Spleen (tissue), 11 donors: ENCODE measurements around the gene SUMO3. TPM values are rescaled to one million over a fixed set of nuclear protein-coding genes. Genes with fewer than 3 reads are reported as not detected.
A peak's percentile ranks its signal among the peaks of the same experiment; 100 is the strongest.

Experiments
- DNase-seq: peaks from one replicate; pipeline ENCODE4 v3.0.0-alpha.2; 2020
- H3K27ac ChIP-seq, 8 donors: fragments of 200-600 bp; sonication (generic) in 7 of 8; 1 replicate in 4 of 8; 2 replicates in 4 of 8; pipeline versions ENCODE4 v1.5.0 to v1.8.0; 2016 to 2021; ENCODE audit warnings: inconsistent platforms in 4 of 8, mild to moderate bottlenecking in 4 of 8, moderate library complexity in 1 of 8
- H3K27me3 ChIP-seq, 7 donors: fragments of 200-600 bp; sonication (generic) in 6 of 7; replicated peaks in 1 of 7; 1 replicate in 4 of 7; 2 replicates in 3 of 7; pipeline versions ENCODE4 v1.5.0 to v1.8.0; 2016 to 2021; ENCODE audit warnings: inconsistent platforms in 3 of 7, mild to moderate bottlenecking in 1 of 7
- H3K36me3 ChIP-seq, 6 donors: fragments of 200-600 bp; sonication (generic) in 5 of 6; 1 replicate in 4 of 6; 2 replicates in 2 of 6; pipeline versions ENCODE4 v1.5.0 to v1.8.0; 2016 to 2021; ENCODE audit warnings: inconsistent platforms in 2 of 6
- H3K4me1 ChIP-seq, 6 donors: fragments of 200-600 bp; sonication (generic) in 5 of 6; 1 replicate in 3 of 6; 2 replicates in 3 of 6; pipeline versions ENCODE4 v1.5.0 to v1.8.0; 2016 to 2021; ENCODE audit warnings: inconsistent platforms in 3 of 6
- H3K4me3 ChIP-seq, 8 donors: fragments of 200-600 bp; sonication (generic) in 7 of 8; 1 replicate in 4 of 8; 2 replicates in 4 of 8; pipeline versions ENCODE4 v1.5.0 to v1.8.0; 2016 to 2021; ENCODE audit warnings: inconsistent platforms in 4 of 8, mild to moderate bottlenecking in 4 of 8, moderate library complexity in 2 of 8
- H3K9me3 ChIP-seq, 8 donors: fragments of 200-600 bp; sonication (generic) in 7 of 8; 1 replicate in 4 of 8; 2 replicates in 4 of 8; pipeline versions ENCODE4 v1.5.0 to v1.8.0; 2016 to 2021; ENCODE audit warnings: inconsistent platforms in 4 of 8
- POLR2A ChIP-seq, 3 donors: fragments of 450-650 bp; IDR thresholded peaks; one replicate each; pipeline ENCODE4 v1.5.1; 2017; ENCODE audit warnings: antibody characterized with exemption in 3 of 3, mild to moderate bottlenecking in 1 of 3
- POLR2AphosphoS5 ChIP-seq, 3 donors: sonication (generic); formaldehyde crosslinking; IDR thresholded peaks; one replicate each; pipeline ENCODE4 v1.5.1; 2017; ENCODE audit warnings: antibody characterized with exemption in 3 of 3
- WGBS, 5 donors: extraction: QIAGEN DNeasy Blood & Tissue Kit in 3 of 5; methylation state at CpG; one replicate each; pipeline versions ENCODE4 v1.1.5 to v1.1.7; 2013 to 2018; 5-methylcytosine and 5-hydroxymethylcytosine counted together
- intact Hi-C: fragments of 100-400 bp; cut with DNase I; formaldehyde crosslinking; loops from one replicate; pipeline ENCODE4 v1.15.0; 2023; ENCODE audit warnings: low total_unique reads
- polyA plus RNA-seq, 3 donors: library from polyadenylated mRNA; stranded (reverse); fragments of 200-250 nt; gene quantifications; one replicate each; pipeline ENCODE4 v1.2.1, GENCODE V29; 2013
- total RNA-seq, 7 donors: library from RNA; depleted of rRNA in 3 of 7; stranded (reverse); fragments of >200 nt in 3 of 7; fragmentation: NEBNext Ultra II Directional in 4 of 7; extraction: Animal tissue kit (Norgen Biotek cat#: 25700) in 4 of 7; gene quantifications; one replicate each; pipeline versions ENCODE4 v1.1.0 to v1.2.1, GENCODE V29; 2016 to 2021
- TF ChIP-seq, protein P1 (sequence below), 11 experiments: fragments of 200-600 bp in 7 of 11; fragments of 450-650 bp in 4 of 11; sonication (generic) in 4 of 11; IDR thresholded peaks in 8 of 11; conservative IDR thresholded peaks in 3 of 11; 1 replicate in 7 of 11; 2 replicates in 4 of 11; pipeline versions ENCODE4 v1.4.0 to v1.8.0; 2016 to 2021; ENCODE audit warnings: antibody characterized with exemption in 11 of 11, inconsistent platforms in 4 of 11, mild to moderate bottlenecking in 1 of 11
- donor health status: healthy with polysubstance abuse.
- donor health status: DM: no; HTN: no; CAD: no; lungs with moderate emphysema.
- donor health status: DM: no; HTN: no; CAD: no.
- donor health status: Bipolar disorder and iron deficiency.
- donor health status: healthy.
- donor health status: DM: no; HTN: no; CAD: no.
- donor health status: DM: yes; HTN: yes; CAD: no.

Gene SUMO3
- total and polyA plus RNA-seq, 10 donors, result 38.2 to 101 (median 68.4) TPM

GRCh38 chr21:44846224-44846484 is 28.3 kb upstream of the SUMO3 start:
- no peaks in the 10 kb centered on the region for H3K9me3 ChIP-seq
- H3K27ac ChIP-seq, result peak overlapping the region in 5 of 8 donors; percentile 36 to 63 (median 47)
- intact Hi-C loops, result no loop called here
- 4 to 11% (median 6%) methylated on average over 1 of the region's 1 CpG for WGBS, 5 donors
- no peak for TF ChIP-seq POLR2AphosphoS5 (IDR thresholded peaks at IDR 0.05)
- TF ChIP-seq, protein P1, sequence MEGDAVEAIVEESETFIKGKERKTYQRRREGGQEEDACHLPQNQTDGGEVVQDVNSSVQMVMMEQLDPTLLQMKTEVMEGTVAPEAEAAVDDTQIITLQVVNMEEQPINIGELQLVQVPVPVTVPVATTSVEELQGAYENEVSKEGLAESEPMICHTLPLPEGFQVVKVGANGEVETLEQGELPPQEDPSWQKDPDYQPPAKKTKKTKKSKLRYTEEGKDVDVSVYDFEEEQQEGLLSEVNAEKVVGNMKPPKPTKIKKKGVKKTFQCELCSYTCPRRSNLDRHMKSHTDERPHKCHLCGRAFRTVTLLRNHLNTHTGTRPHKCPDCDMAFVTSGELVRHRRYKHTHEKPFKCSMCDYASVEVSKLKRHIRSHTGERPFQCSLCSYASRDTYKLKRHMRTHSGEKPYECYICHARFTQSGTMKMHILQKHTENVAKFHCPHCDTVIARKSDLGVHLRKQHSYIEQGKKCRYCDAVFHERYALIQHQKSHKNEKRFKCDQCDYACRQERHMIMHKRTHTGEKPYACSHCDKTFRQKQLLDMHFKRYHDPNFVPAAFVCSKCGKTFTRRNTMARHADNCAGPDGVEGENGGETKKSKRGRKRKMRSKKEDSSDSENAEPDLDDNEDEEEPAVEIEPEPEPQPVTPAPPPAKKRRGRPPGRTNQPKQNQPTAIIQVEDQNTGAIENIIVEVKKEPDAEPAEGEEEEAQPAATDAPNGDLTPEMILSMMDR (IDR thresholded peaks at IDR 0.05 in 8 of 11, conservative IDR thresholded peaks at IDR 0.05 in 3 of 11), result peak in 1 of 11 experiments; percentile 4
- H3K36me3 ChIP-seq, result peaks cover 3 to 36% (median 28%) of the 10 kb centered on the region in 6 donors
- DNase-seq, result no peak
- H3K27me3 ChIP-seq, result peaks cover 0 to 26% (median 0%) of the 10 kb centered on the region in 7 donors
- H3K4me1 ChIP-seq, result peaks cover 17 to 51% (median 23%) of the 10 kb centered on the region in 6 donors
- H3K4me3 ChIP-seq, result peak overlapping the region in 6 of 8 donors; percentile 18 to 61 (median 34)

DNA sequence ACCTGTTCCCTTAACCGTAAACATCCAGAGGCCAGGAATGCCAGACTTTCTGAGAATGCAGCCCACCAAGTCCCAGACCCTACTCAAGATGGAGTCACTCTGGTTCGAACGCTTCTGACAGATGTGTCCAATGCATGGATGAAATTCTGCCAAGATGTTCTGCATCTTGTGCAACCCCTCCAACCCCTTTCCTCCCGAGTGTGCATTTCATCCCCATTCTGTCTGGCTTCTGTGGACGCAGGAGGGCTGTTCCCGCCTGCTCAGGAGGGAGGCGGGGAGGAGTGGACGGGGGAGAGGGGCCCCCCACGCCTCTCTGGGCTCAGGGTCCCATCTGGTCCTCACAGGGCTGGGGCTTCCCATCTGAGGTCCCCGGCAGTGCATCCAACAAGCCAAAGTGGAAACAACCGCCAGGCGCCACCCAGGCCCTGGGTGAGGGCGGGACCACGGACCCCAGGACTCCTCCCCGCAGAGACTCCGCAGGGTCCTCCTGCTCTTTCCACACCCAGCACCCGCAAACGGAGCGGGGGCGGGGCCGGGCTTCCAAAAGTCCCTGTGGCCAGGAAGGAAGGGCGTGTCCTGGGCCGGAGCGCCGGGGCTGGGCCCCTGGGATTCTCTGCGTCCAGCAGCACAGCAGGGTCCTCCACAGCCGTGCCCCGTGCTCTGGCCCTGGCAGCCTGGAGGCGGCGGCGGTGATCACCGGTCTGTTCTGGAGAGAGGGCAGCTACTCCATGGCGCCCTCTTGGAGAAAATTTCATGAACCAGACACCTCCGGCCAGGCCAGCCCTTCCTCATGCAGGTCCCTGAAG is 27.8 kb upstream of the SUMO3 start:
- Histone ChIP-seq H3K27me3 (peaks cover 0 to 26% (median 0%) of the 10 kb centered on the region in 7 donors), H3K4me3 (peak overlapping the region; percentile 12 to 61 (median 25)), H3K4me1 (peaks cover 17 to 48% (median 22%) of the 10 kb centered on the region in 6 donors), H3K36me3 (peaks cover 0 to 31% (median 23%) of the 10 kb centered on the region in 6 donors), H3K27ac (peak overlapping the region in 5 of 8 donors; percentile 36 to 63 (median 47)), H3K9me3 (no peaks in the 10 kb centered on the region)
- DNase-seq, result peak; percentile 89
- intact Hi-C loops, result no loop called here
- WGBS, 5 donors, result 7 to 14% (median 7%) methylated on average over 28 to 34 of the region's 34 CpGs
- TF ChIP-seq POLR2A (IDR thresholded peaks at IDR 0.05), result no peak
- peak; percentile 51 to 83 (median 77) for TF ChIP-seq POLR2AphosphoS5 (IDR thresholded peaks at IDR 0.05)
- TF ChIP-seq, protein P1 (IDR thresholded peaks at IDR 0.05 in 8 of 11, conservative IDR thresholded peaks at IDR 0.05 in 3 of 11), result peak in 5 of 11 experiments; percentile 26 to 41 (median 34)

- H3K36me3 ChIP-seq, result peaks cover 0 to 18% (median 9%) of the 10 kb centered on the region in 6 donors
- no peak for DNase-seq
- 70 to 90% (median 83%) methylated on average over 12 to 16 of the region's 16 CpGs for WGBS, 5 donors
- intact Hi-C loops, result no loop called here
- H3K9me3 ChIP-seq, result no peaks in the 10 kb centered on the region
- H3K27ac ChIP-seq, result no peak overlapping the region
- H3K4me3 ChIP-seq, result no peak overlapping the region
- H3K4me1 ChIP-seq, result peaks cover 17 to 35% (median 22%) of the 10 kb centered on the region in 6 donors
- peaks cover 0 to 26% (median 0%) of the 10 kb centered on the region in 7 donors for H3K27me3 ChIP-seq
- TF ChIP-seq, protein P1 (IDR thresholded peaks at IDR 0.05 in 8 of 11, conservative IDR thresholded peaks at IDR 0.05 in 3 of 11), result no peak
- TF ChIP-seq POLR2AphosphoS5 (IDR thresholded peaks at IDR 0.05), result no peak
- TF ChIP-seq POLR2A (IDR thresholded peaks at IDR 0.05), result no peak
Observed at GRCh38 chr21:44844256-44844655, 26.4 kb upstream of the SUMO3 start.

- intact Hi-C loops, result no loop called here
- Histone ChIP-seq H3K27ac (no peak overlapping the region), H3K4me3 (no peak overlapping the region), H3K4me1 (peaks cover 17 to 29% (median 22%) of the 10 kb centered on the region in 6 donors), H3K36me3 (peaks cover 0 to 4% (median 0%) of the 10 kb centered on the region in 6 donors), H3K27me3 (peaks cover 0 to 26% (median 0%) of the 10 kb centered on the region in 7 donors), H3K9me3 (no peaks in the 10 kb centered on the region)
- TF ChIP-seq, protein P1 (IDR thresholded peaks at IDR 0.05 in 8 of 11, conservative IDR thresholded peaks at IDR 0.05 in 3 of 11), result no peak
- TF ChIP-seq POLR2A (IDR thresholded peaks at IDR 0.05), result no peak
- no peak for TF ChIP-seq POLR2AphosphoS5 (IDR thresholded peaks at IDR 0.05)
- WGBS, 5 donors, result 83 to 90% (median 84%) methylated on average over 19 to 23 of the region's 23 CpGs
- no peak for DNase-seq
Observed at GRCh38 chr21:44842721-44843445, 25.0 kb upstream of the SUMO3 start.
